MM.1S (cell line): ENCODE data around the gene HS6ST3.

Experiments
- EZH2 ChIP-seq: fragments of 300-600 bp; sonication (generic); optimal IDR thresholded peaks from 2 replicates; pipeline ENCODE3; 2017; ENCODE audit warnings: low read depth, mild to moderate bottlenecking, antibody characterized with exemption, low read length, mixed read lengths
- EZH2phosphoT487 ChIP-seq: fragments of 300-600 bp; sonication (generic); IDR thresholded peaks from 2 replicates; pipeline ENCODE4 v1.6.1; 2018; ENCODE audit warnings: antibody characterized with exemption, low read length
- TF ChIP-seq, protein P1 (sequence below): fragments of 300-600 bp; sonication (generic); IDR thresholded peaks from 2 replicates; pipeline ENCODE4 v1.5.1; 2016; ENCODE audit warnings: antibody characterized with exemption, low read length, mixed read lengths

DNA sequence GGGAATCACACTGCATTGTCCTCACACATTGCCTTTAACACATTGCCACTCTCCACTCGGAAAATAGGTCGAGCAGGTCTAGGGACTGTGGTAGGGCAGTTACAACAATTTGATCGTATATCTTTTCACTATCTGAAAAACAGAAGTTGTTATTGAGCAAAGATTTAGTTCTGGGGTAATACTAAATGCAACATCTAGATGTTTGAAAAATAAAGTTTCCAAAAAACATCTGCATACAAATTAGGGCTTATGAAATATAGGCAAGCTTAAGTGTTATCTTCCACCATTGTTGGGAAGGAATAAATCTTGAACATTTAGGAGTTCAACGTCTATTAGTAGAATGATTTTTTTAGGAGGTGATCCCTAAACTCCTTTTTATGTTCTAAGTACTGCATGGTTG, 768 bp upstream of the HS6ST3 start:
- TF ChIP-seq, protein P1, sequence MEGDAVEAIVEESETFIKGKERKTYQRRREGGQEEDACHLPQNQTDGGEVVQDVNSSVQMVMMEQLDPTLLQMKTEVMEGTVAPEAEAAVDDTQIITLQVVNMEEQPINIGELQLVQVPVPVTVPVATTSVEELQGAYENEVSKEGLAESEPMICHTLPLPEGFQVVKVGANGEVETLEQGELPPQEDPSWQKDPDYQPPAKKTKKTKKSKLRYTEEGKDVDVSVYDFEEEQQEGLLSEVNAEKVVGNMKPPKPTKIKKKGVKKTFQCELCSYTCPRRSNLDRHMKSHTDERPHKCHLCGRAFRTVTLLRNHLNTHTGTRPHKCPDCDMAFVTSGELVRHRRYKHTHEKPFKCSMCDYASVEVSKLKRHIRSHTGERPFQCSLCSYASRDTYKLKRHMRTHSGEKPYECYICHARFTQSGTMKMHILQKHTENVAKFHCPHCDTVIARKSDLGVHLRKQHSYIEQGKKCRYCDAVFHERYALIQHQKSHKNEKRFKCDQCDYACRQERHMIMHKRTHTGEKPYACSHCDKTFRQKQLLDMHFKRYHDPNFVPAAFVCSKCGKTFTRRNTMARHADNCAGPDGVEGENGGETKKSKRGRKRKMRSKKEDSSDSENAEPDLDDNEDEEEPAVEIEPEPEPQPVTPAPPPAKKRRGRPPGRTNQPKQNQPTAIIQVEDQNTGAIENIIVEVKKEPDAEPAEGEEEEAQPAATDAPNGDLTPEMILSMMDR = no peak
- TF ChIP-seq EZH2phosphoT487 = no peak
- no peak for TF ChIP-seq EZH2
